ENCODE data around the gene PANK3.
"Not testable (repeated sequence)": the region's sequence is repeated elsewhere in the genome, so short reads cannot be mapped to it uniquely, and the experiment has no call there.

PANK3 gene

GRCh38 chr5:168552146-168552545 lies 27.0 kb downstream of the PANK3 start:
- H3K4me2 ChIP-seq (ENCODE audit: insufficient read depth, low read length), result no peak overlapping the region
- TF ChIP-seq EZH2 (IDR thresholded peaks at IDR 0.05; ENCODE audit: borderline replicate concordance, low read depth, low read length, severe bottlenecking), result no peak
- no peak for TF ChIP-seq CTCF (IDR thresholded peaks at IDR 0.05; ENCODE audit: borderline replicate concordance, extremely low read depth, low read length, poor library complexity, severe bottlenecking)
- no peak overlapping the region for H2AFZ ChIP-seq (ENCODE audit: low read depth, low read length)
- DNase-seq (no peak), ATAC-seq (ENCODE audit: insufficient read depth, low read depth) (no peak)
- H3K27me3 ChIP-seq (ENCODE audit: insufficient read depth, low read length, poor library complexity), result no peaks in the 10 kb centered on the region
- no peak overlapping the region for H3K9ac ChIP-seq (ENCODE audit: low read depth, low read length)
- no peak overlapping the region for H3K4me3 ChIP-seq (ENCODE audit: low read depth in 1 of 2, low read length in 2 of 2)
- no peak overlapping the region for H3K27ac ChIP-seq (ENCODE audit: low read length)
- H3K36me3 ChIP-seq (ENCODE audit: insufficient read depth, low read length), result peaks cover 97% of the 10 kb centered on the region
- H3K4me1 ChIP-seq (ENCODE audit: insufficient read depth, low read length), result no peaks in the 10 kb centered on the region
- no peaks in the 10 kb centered on the region for H3K9me3 ChIP-seq (ENCODE audit: insufficient read depth, low read length, severe bottlenecking)
- H3K79me2 ChIP-seq (ENCODE audit: insufficient read depth, low read length), result peaks cover 24% of the 10 kb centered on the region
- peaks cover 31% of the 10 kb centered on the region; the same call in 1 of the 2 replicates for H4K20me1 ChIP-seq (ENCODE audit: insufficient read depth, low read length)

GRCh38 chr5:168550656-168551055 lies 28.5 kb downstream of the PANK3 start:
- peaks cover 24% of the 10 kb centered on the region; the same call in 1 of the 2 replicates for H4K20me1 ChIP-seq (ENCODE audit: insufficient read depth, low read length)
- peaks cover 85% of the 10 kb centered on the region for H3K36me3 ChIP-seq (ENCODE audit: insufficient read depth, low read length)

GRCh38 chr5:168549554-168549953 lies 29.6 kb downstream of the PANK3 start:
- Histone ChIP-seq H3K9ac (ENCODE audit: low read depth, low read length) (no peak overlapping the region), H2AFZ (ENCODE audit: low read depth, low read length) (no peak overlapping the region), H3K36me3 (ENCODE audit: insufficient read depth, low read length) (peaks cover 74% of the 10 kb centered on the region), H3K9me3 (ENCODE audit: insufficient read depth, low read length, severe bottlenecking) (no peaks in the 10 kb centered on the region), H3K79me2 (ENCODE audit: insufficient read depth, low read length) (peaks cover 17% of the 10 kb centered on the region), H3K4me2 (ENCODE audit: insufficient read depth, low read length) (no peak overlapping the region), H3K4me1 (ENCODE audit: insufficient read depth, low read length) (no peaks in the 10 kb centered on the region), H3K27me3 (ENCODE audit: insufficient read depth, low read length, poor library complexity) (no peaks in the 10 kb centered on the region), H3K27ac (ENCODE audit: low read length) (no peak overlapping the region), H4K20me1 (ENCODE audit: insufficient read depth, low read length) (peaks cover 24% of the 10 kb centered on the region; the same call in 1 of the 2 replicates), H3K4me3 (ENCODE audit: low read depth in 1 of 2, low read length in 2 of 2) (no peak overlapping the region)
- DNase-seq (no peak), ATAC-seq (ENCODE audit: insufficient read depth, low read depth) (no peak)
- TF ChIP-seq EZH2 (IDR thresholded peaks at IDR 0.05; ENCODE audit: borderline replicate concordance, low read depth, low read length, severe bottlenecking) (no peak), CTCF (IDR thresholded peaks at IDR 0.05; ENCODE audit: borderline replicate concordance, extremely low read depth, low read length, poor library complexity, severe bottlenecking) (no peak)

More at GRCh38 chr5:168550656-168551055, 28.5 kb downstream of the PANK3 start:
- Histone ChIP-seq H3K4me2 (ENCODE audit: insufficient read depth, low read length) (no peak overlapping the region), H3K4me1 (ENCODE audit: insufficient read depth, low read length) (no peaks in the 10 kb centered on the region), H2AFZ (ENCODE audit: low read depth, low read length) (no peak overlapping the region), H3K27me3 (ENCODE audit: insufficient read depth, low read length, poor library complexity) (no peaks in the 10 kb centered on the region), H3K9me3 (ENCODE audit: insufficient read depth, low read length, severe bottlenecking) (no peaks in the 10 kb centered on the region), H3K4me3 (ENCODE audit: low read depth in 1 of 2, low read length in 2 of 2) (no peak overlapping the region), H3K9ac (ENCODE audit: low read depth, low read length) (no peak overlapping the region), H3K27ac (ENCODE audit: low read length) (no peak overlapping the region), H3K79me2 (ENCODE audit: insufficient read depth, low read length) (peaks cover 17% of the 10 kb centered on the region)
- DNase-seq (no peak), ATAC-seq (ENCODE audit: insufficient read depth, low read depth) (no peak)
- TF ChIP-seq CTCF (IDR thresholded peaks at IDR 0.05; ENCODE audit: borderline replicate concordance, extremely low read depth, low read length, poor library complexity, severe bottlenecking), result no peak
- TF ChIP-seq EZH2 (IDR thresholded peaks at IDR 0.05; ENCODE audit: borderline replicate concordance, low read depth, low read length, severe bottlenecking), result no peak

GRCh38 chr5:168537176-168537575 lies 42.0 kb downstream of the PANK3 start:
- Histone ChIP-seq H3K27ac (ENCODE audit: low read length) (no peak overlapping the region), H3K4me1 (ENCODE audit: insufficient read depth, low read length) (no peaks in the 10 kb centered on the region), H3K27me3 (ENCODE audit: insufficient read depth, low read length, poor library complexity) (no peaks in the 10 kb centered on the region), H3K79me2 (ENCODE audit: insufficient read depth, low read length) (no peaks in the 10 kb centered on the region), H3K4me2 (ENCODE audit: insufficient read depth, low read length) (no peak overlapping the region), H3K4me3 (ENCODE audit: low read depth in 1 of 2, low read length in 2 of 2) (no peak overlapping the region), H3K36me3 (ENCODE audit: insufficient read depth, low read length) (no peaks in the 10 kb centered on the region), H3K9ac (ENCODE audit: low read depth, low read length) (no peak overlapping the region), H2AFZ (ENCODE audit: low read depth, low read length) (no peak overlapping the region), H4K20me1 (ENCODE audit: insufficient read depth, low read length) (0 out of 2 replicates have a peak, but pooled peaks cover 2% of the 10 kb centered on the region), H3K9me3 (ENCODE audit: insufficient read depth, low read length, severe bottlenecking) (no peaks in the 10 kb centered on the region)
- ATAC-seq (ENCODE audit: insufficient read depth, low read depth) (no peak), DNase-seq (no peak)
- TF ChIP-seq CTCF (IDR thresholded peaks at IDR 0.05; ENCODE audit: borderline replicate concordance, extremely low read depth, low read length, poor library complexity, severe bottlenecking) (no peak), EZH2 (IDR thresholded peaks at IDR 0.05; ENCODE audit: borderline replicate concordance, low read depth, low read length, severe bottlenecking) (no peak)

GRCh38 chr5:168534351-168534750 lies 44.8 kb downstream of the PANK3 start:
- not testable (repeated sequence) for H3K9me3 ChIP-seq (ENCODE audit: insufficient read depth, low read length, severe bottlenecking); H3K4me2 ChIP-seq (ENCODE audit: insufficient read depth, low read length); H2AFZ ChIP-seq (ENCODE audit: low read depth, low read length)

More at GRCh38 chr5:168534351-168534750, 44.8 kb downstream of the PANK3 start:
- H3K27me3 ChIP-seq (ENCODE audit: insufficient read depth, low read length, poor library complexity); H3K9ac ChIP-seq (ENCODE audit: low read depth, low read length); H3K4me1 ChIP-seq (ENCODE audit: insufficient read depth, low read length); H3K79me2 ChIP-seq (ENCODE audit: insufficient read depth, low read length); H3K36me3 ChIP-seq (ENCODE audit: insufficient read depth, low read length); H3K4me3 ChIP-seq (ENCODE audit: low read depth in 1 of 2, low read length in 2 of 2); ATAC-seq (ENCODE audit: insufficient read depth, low read depth); DNase-seq; H4K20me1 ChIP-seq (ENCODE audit: insufficient read depth, low read length); H3K27ac ChIP-seq (ENCODE audit: low read length): not testable (repeated sequence)
